K562 (cell line): Measurements from ENCODE around the gene PIK3CG. TPM values are rescaled to one million over a fixed set of nuclear protein-coding genes. Genes with fewer than 3 reads are reported as not detected.

Experiments used
- ATAC-seq: fragments of 200-7000 bp; cut with Tn5 transposase; 3 replicates; pipeline ENCODE4 v1.9.1; 2020; ENCODE audit warnings: moderate library complexity
- BruUV-seq: library from RNA; stranded (reverse); fragments of 400-500 nt; replicated peaks from 2 replicates; lab custom pipeline; 2021; lab: Mats Ljungman, UMichigan
- CTCF ChIA-PET: fragments of 300-600 bp; formaldehyde crosslinking; extraction: SDS; loops from one replicate; lab custom pipeline; 2021; ENCODE audit warnings: low intra/inter-chr PET ratio; lab: Yijun Ruan, JAX
- POLR2A ChIA-PET: fragments of 300-600, 350-650 bp; sonication (Branson Sonifier 250); formaldehyde crosslinking; extraction: SDS; loops from one replicate; lab custom pipeline; 2021; ENCODE audit warnings: antibody characterized with exemption, inconsistent platforms; lab: Yijun Ruan, JAX
- DNase-seq, 4 experiments: peaks; one replicate each; pipeline versions ENCODE4 v3.0.0 to v3.0.0-alpha.2; 2011 to 2018; ENCODE audit warnings: low spot score in 3 of 4, mixed read lengths in 3 of 4; ENCODE audit errors: extremely low read depth in 1 of 4
- FAIRE-seq: peaks from 2 replicates; lab custom pipeline; 2011; peaks lifted over from hg19 to GRCh38; lab: Jason Lieb, UNC
- H2AFZ ChIP-seq: 2 replicates; pipeline ENCODE4 v1.6.0; 2011; ENCODE audit warnings: low read depth, low read length, control low read depth, inconsistent platforms
- H3K27ac ChIP-seq: fragments of 200-600 bp; 3 replicates; pipeline ENCODE4 v1.8.0; 2011; ENCODE audit warnings: low read depth, mild to moderate bottlenecking, control low read depth, inconsistent platforms, low read length, moderate library complexity, mixed read lengths; ENCODE audit errors: extremely low read depth
- H3K27me3 ChIP-seq, 2 experiments: fragments of 300-600 bp in 1 of 2; 2 replicates in 1 of 2; 3 replicates in 1 of 2; pipeline versions ENCODE4 v1.6.0 to v1.8.0; 2011; ENCODE audit warnings: inconsistent platforms in 2 of 2, low read length in 2 of 2, mild to moderate bottlenecking in 1 of 2, mixed read lengths in 1 of 2, moderate library complexity in 1 of 2; ENCODE audit not compliant: control insufficient read depth in 2 of 2, insufficient read depth in 2 of 2
- H3K36me3 ChIP-seq: fragments of 300-600 bp; 3 replicates; pipeline ENCODE4 v1.8.0; 2011; ENCODE audit warnings: mild to moderate bottlenecking, low read length, inconsistent platforms; ENCODE audit not compliant: control insufficient read depth, insufficient read depth
- H3K4me1 ChIP-seq, 2 experiments: fragments of 200-600 bp in 1 of 2; replicated peaks in 1 of 2; 2 replicates in 1 of 2; 3 replicates in 1 of 2; pipeline versions ENCODE4 v1.5.1 to v1.8.0; 2011; ENCODE audit warnings: inconsistent platforms in 2 of 2, low read length in 2 of 2, mild to moderate bottlenecking in 1 of 2, mixed read lengths in 1 of 2, moderate library complexity in 1 of 2; ENCODE audit not compliant: control insufficient read depth in 2 of 2, insufficient read depth in 2 of 2
- H3K4me2 ChIP-seq: 2 replicates; pipeline ENCODE4 v1.6.1; 2011; ENCODE audit warnings: low read length, control low read depth, inconsistent platforms, mixed read lengths; ENCODE audit not compliant: insufficient read depth
- H3K4me3 ChIP-seq: fragments of 200-600 bp; sonication (generic), shearing (Covaris generic); 2 replicates; pipeline ENCODE4 v1.5.1; 2016; ENCODE audit warnings: control low read depth, inconsistent platforms
- H3K79me2 ChIP-seq: fragments of 200-600 bp; 3 replicates; pipeline ENCODE4 v1.8.0; 2011; ENCODE audit warnings: low read length, inconsistent platforms; ENCODE audit not compliant: control insufficient read depth, insufficient read depth
- H3K9ac ChIP-seq, 2 experiments: 2 replicates each; pipeline versions ENCODE4 v1.6.0 to v1.6.1; 2011; ENCODE audit warnings: low read depth in 2 of 2, low read length in 2 of 2, control low read depth in 1 of 2, inconsistent platforms in 1 of 2, mild to moderate bottlenecking in 1 of 2, mixed read lengths in 1 of 2; ENCODE audit not compliant: insufficient read depth in 1 of 2
- H3K9me1 ChIP-seq: one replicate; pipeline ENCODE4 v1.6.0; 2011; ENCODE audit warnings: inconsistent platforms, mild to moderate bottlenecking, low read length, moderate library complexity; ENCODE audit not compliant: control insufficient read depth, insufficient read depth
- H3K9me3 ChIP-seq: replicated peaks from 2 replicates; pipeline ENCODE4 v1.5.1; 2011; ENCODE audit warnings: low read depth, low read length, inconsistent platforms; ENCODE audit not compliant: control insufficient read depth, insufficient read depth
- H4K20me1 ChIP-seq: replicated peaks from 2 replicates; pipeline ENCODE4 v1.6.1; 2011; ENCODE audit warnings: low read length, inconsistent platforms, mixed read lengths; ENCODE audit not compliant: control insufficient read depth, insufficient read depth
- DPF2 ChIP-seq: fragments of 450-650 bp; IDR thresholded peaks from 2 replicates; pipeline ENCODE4 v1.6.1; 2016
- HNRNPK ChIP-seq: fragments of 200-400 bp; formaldehyde crosslinking; IDR thresholded peaks from one replicate; pipeline ENCODE4 v1.6.1; 2018; ENCODE audit warnings: mild to moderate bottlenecking, low read depth, low read length; ENCODE audit not compliant: poor library complexity, severe bottlenecking
- MTF1 ChIP-seq: fragments of 250-450 bp; sonication (Bioruptor Pico); IDR thresholded peaks from 2 replicates; pipeline ENCODE4 v1.9.0; 2021; ENCODE audit warnings: moderate library complexity, mild to moderate bottlenecking, inconsistent platforms, borderline replicate concordance
- WGBS: fragments of 100-300 bp; shearing (Covaris generic); methylation state at CpG from one replicate; pipeline ENCODE4 v1.1.6; 2016; ENCODE audit warnings: low coverage, mixed read lengths; ENCODE audit not compliant: insufficient coverage; ENCODE audit errors: missing lambda C conversion rate; 5-methylcytosine and 5-hydroxymethylcytosine counted together
- in situ Hi-C: fragments of 300-500 bp; cut with MboI; formaldehyde crosslinking; loops from 4 replicates; pipeline ENCODE4 v1.15.0; 2018; ENCODE audit warnings: inconsistent platforms, mixed read lengths
- intact Hi-C: fragments of 100-400 bp; cut with micrococcal nuclease; formaldehyde crosslinking; loops from 2 replicates; pipeline ENCODE4 v1.14.2; 2022
- polyA plus RNA-seq, 8 experiments: library from polyadenylated mRNA; depleted of rRNA in 4 of 8; stranded (reverse) in 5 of 8; unstranded in 3 of 8; fragments of >200 nt; fragmentation: Nextera tagmentation in 2 of 8; fragmentation: Illumina TruSeq in 1 of 8; extraction: Ambion mirVana in 2 of 8; extraction: Trizol in 1 of 8; gene quantifications; 2 replicates each; pipeline versions ENCODE4 v1.2.1 to v1.2.3, GENCODE V29; 2011 to 2014; ENCODE audit warnings: inconsistent platforms in 1 of 8, missing spikeins in 1 of 8
- total RNA-seq, 7 experiments: library from RNA; depleted of rRNA in 6 of 7; stranded (reverse); fragments of >200 nt in 6 of 7; fragmentation: Illumina TruSeq in 2 of 7; extraction: Trizol in 2 of 7; gene quantifications; 2 replicates each; pipeline versions ENCODE4 v1.2.1 to v1.2.3, GENCODE V29; 2011 to 2021; ENCODE audit warnings: low replicate concordance in 1 of 7
- TF ChIP-seq, protein P1 (sequence below), 2 experiments: IDR thresholded peaks; 2 replicates each; pipeline ENCODE4 v1.6.1; 2012; ENCODE audit warnings: improper control_type of control experiment in 2 of 2, low read depth in 2 of 2, low read length in 2 of 2, borderline replicate concordance in 1 of 2
- TF ChIP-seq, protein P2 (sequence below), 2 experiments: IDR thresholded peaks; 2 replicates each; pipeline ENCODE4 v1.6.1; 2011; ENCODE audit warnings: borderline replicate concordance in 1 of 2, control low read depth in 1 of 2, low read depth in 1 of 2, low read length in 1 of 2, mild to moderate bottlenecking in 1 of 2, mixed read lengths in 1 of 2, moderate library complexity in 1 of 2; ENCODE audit not compliant: insufficient read depth in 1 of 2, insufficient read length in 1 of 2, poor library complexity in 1 of 2, severe bottlenecking in 1 of 2; ENCODE audit errors: extremely low read depth in 1 of 2

Gene PIK3CG
- total and polyA plus RNA-seq, 9 of the 15 experiments (the other 6 are each of a cell fraction or from before 2014, with no cell fraction given): 5.3 to 42.5 (median 29.0) TPM

DNA sequence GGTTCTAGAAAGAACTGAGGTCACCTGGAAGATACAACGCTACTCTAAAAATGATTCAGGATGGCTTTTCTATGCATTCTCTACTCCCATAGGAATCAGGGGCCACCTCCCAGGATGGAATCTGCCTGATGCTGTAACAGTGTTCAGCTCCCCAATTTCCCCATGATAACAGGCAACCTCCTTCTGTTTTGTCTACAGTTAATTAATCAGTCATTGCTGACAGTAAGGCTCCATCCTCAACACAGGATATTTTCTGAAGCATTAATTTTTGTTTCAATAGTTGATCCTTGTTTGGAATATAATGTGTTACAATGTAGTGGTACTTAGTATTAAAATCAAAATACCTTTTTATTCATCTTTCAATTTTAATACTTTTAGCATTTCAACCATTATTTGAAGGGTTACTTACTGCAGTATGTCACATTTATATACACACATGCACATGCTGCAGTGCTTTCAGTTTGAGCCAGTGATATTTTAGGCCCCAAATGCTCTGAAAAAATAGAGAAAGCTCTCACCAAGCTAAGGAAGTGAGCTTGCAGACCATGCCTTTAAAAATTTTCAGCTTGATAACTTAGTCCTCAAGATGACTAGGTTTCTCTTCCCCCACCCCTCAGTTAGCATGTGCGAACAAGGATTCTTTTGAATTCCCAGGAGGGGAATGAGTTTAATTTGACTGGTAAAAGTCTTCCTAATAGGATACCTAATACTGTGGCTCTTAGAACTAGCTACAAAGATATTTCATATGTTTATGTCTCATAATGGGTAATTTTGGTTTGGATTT is 592 bp upstream of the PIK3CG start (continued):
- TF ChIP-seq, protein P1, sequence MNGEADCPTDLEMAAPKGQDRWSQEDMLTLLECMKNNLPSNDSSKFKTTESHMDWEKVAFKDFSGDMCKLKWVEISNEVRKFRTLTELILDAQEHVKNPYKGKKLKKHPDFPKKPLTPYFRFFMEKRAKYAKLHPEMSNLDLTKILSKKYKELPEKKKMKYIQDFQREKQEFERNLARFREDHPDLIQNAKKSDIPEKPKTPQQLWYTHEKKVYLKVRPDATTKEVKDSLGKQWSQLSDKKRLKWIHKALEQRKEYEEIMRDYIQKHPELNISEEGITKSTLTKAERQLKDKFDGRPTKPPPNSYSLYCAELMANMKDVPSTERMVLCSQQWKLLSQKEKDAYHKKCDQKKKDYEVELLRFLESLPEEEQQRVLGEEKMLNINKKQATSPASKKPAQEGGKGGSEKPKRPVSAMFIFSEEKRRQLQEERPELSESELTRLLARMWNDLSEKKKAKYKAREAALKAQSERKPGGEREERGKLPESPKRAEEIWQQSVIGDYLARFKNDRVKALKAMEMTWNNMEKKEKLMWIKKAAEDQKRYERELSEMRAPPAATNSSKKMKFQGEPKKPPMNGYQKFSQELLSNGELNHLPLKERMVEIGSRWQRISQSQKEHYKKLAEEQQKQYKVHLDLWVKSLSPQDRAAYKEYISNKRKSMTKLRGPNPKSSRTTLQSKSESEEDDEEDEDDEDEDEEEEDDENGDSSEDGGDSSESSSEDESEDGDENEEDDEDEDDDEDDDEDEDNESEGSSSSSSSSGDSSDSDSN (IDR thresholded peaks at IDR 0.05; ENCODE audit: borderline replicate concordance in 1 of 2, low read depth in 2 of 2, low read length in 2 of 2): peak in 1 of 2 experiments; percentile 12; a peak in 1 of 4 replicates

GRCh38 chr7:106866298-106867281 is 1.5 kb downstream of the PIK3CG start:
- peaks cover 6% of the 10 kb centered on the region; the same call in 1 of the 2 replicates for H3K9me3 ChIP-seq
- H3K27ac ChIP-seq: peak overlapping the region; percentile 79
- no peaks in the 10 kb centered on the region for H3K9me1 ChIP-seq
- H4K20me1 ChIP-seq: no peaks in the 10 kb centered on the region
- peak overlapping the region; percentile 48 for H3K4me3 ChIP-seq
- TSS peak; percentile 92 for BruUV-seq
- ATAC-seq: peak; percentile 54
- H3K79me2 ChIP-seq: peaks cover 50% of the 10 kb centered on the region
- intact Hi-C loops: loop anchor here (5.0 to 10.0 kb wide), 2 partner anchors 178 to 301 kb away; partner anchors contain the start of genes HBP1 and PRKAR2B
- CTCF ChIA-PET: no interaction called here
- H2AFZ ChIP-seq: peak overlapping the region; percentile 96
- in situ Hi-C loops: no loop called here
- H3K4me2 ChIP-seq: peak overlapping the region; percentile 90
- H3K27me3 ChIP-seq: no peaks in the 10 kb centered on the region
- peak in 2 of 4 experiments; percentile 54 to 80 for DNase-seq
- H3K36me3 ChIP-seq: peaks cover 35% of the 10 kb centered on the region; the same call in 2 of the 3 replicates
- H3K4me1 ChIP-seq: peaks cover 13 to 58% of the 10 kb centered on the region in 2 experiments
- POLR2A ChIA-PET: interaction anchor here (0.6 to 3.0 kb wide), 4 partner anchors 7 to 223 kb away, joined by 3 to 21 read pairs (median 4); no protein-coding TSS in a partner anchor
- peak overlapping the region in 1 of 2 experiments; percentile 74; a peak in 2 of 4 replicates for H3K9ac ChIP-seq
- WGBS: 24% methylated on average over 5 of the region's 5 CpGs
- peak; percentile 62 for FAIRE-seq
- TF ChIP-seq, protein P2, sequence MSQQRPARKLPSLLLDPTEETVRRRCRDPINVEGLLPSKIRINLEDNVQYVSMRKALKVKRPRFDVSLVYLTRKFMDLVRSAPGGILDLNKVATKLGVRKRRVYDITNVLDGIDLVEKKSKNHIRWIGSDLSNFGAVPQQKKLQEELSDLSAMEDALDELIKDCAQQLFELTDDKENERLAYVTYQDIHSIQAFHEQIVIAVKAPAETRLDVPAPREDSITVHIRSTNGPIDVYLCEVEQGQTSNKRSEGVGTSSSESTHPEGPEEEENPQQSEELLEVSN (IDR thresholded peaks at IDR 0.05; ENCODE audit: borderline replicate concordance in 1 of 2, extremely low read depth in 1 of 2, insufficient read depth in 1 of 2, insufficient read length in 1 of 2, low read depth in 1 of 2, low read length in 1 of 2, poor library complexity in 1 of 2, severe bottlenecking in 1 of 2): peak in 1 of 2 experiments; percentile 28
- TF ChIP-seq DPF2 (peak; percentile 56), HNRNPK (no peak), MTF1 (no peak)
